Measurements from ENCODE around the gene MIA. TPM values are rescaled to one million over a fixed set of nuclear protein-coding genes. Genes with fewer than 3 reads are reported as not detected.
A peak's percentile ranks its signal among the peaks of the same experiment; 100 is the strongest.
"Not testable (repeated sequence)": the region's sequence is repeated elsewhere in the genome, so short reads cannot be mapped to it uniquely, and the experiment has no call there.

MIA gene
- not detected for total RNA-seq

DNA sequence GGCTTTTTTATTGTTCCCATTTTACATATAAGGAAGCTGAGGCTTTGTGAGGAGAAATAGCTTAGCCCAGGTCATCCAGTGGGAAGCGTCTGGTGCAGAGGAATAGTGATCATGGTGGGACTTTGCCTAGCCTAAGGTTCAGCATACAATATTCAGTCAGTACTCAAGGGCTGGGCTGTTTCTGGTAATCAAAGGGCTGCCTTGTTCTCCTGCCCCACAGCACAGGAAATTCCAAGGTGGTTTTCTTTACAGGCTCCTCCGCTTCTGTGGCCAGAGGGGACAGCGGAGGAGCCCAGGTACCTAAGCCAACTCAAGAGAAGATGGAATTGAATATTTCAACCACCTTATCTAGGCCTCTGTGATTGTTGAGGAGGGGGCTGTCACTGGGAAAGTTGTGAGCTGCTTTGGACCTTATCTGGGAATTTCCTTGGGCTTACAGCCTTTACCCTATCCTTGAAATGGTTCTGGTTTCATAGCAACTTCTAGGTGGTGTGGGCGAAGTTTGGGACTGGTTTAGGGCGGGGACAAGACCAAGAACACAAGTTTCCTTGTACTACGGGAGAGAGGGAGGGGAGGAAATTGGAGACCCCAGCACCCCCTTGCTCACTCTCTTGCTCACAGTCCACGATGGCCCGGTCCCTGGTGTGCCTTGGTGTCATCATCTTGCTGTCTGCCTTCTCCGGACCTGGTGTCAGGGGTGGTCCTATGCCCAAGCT, at the start of gene MIA:
TSS of gene MIA (plus strand) at position 606 of the 716 bp plus-strand sequence. CDS start at position 628, 22 bp downstream.
- Mint-ChIP-seq H3K27ac (peak within 1 kb of the TSS; percentile 57), H3K27me3 (ENCODE audit: low read depth) (no peaks in the 10 kb centered on the region), H3K36me3 (ENCODE audit: low read depth) (peaks cover 27% of the 10 kb centered on the region), H3K9me3 (ENCODE audit: insufficient read depth) (no peaks in the 10 kb centered on the region), H3K4me3 (no peak within 1 kb of the TSS), H3K4me1 (ENCODE audit: low read depth) (peaks cover 47% of the 10 kb centered on the region)
- no peak for DNase-seq
- ChIA-PET POLR2A (interaction anchor here (1.0 kb wide), 1 partner anchor 17 kb away, joined by 3 read pairs; no protein-coding TSS in a partner anchor), CTCF (interaction anchor here (1.1 to 4.2 kb wide), 3 partner anchors 23 to 112 kb away, joined by 3 to 49 read pairs (median 3); partner anchors contain the start of gene EGLN2)
- no peak for ATAC-seq

DNA sequence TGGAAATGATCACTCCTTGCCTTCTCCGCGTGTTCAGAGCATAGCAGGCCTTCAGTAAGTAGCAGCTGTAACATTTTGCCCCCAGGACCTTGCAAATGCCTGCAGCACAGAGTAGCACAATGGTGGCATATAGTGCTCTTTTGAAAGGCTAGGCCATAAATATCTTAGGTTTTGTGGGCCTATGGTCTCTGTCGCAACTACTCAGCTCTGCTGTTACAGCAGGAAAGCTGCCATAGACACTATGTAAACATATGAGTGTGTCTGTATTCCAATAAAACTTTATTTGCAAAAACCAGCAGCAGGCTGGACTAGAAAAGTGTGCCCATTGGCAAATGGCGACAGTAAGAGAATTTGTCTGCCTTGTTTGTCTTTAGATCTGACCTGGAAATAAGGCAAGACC, 49.0 kb upstream of the MIA start:
- Mint-ChIP-seq H3K4me3 (no peak overlapping the region), H3K9me3 (ENCODE audit: insufficient read depth) (no peaks in the 10 kb centered on the region), H3K36me3 (ENCODE audit: low read depth) (peaks cover 29% of the 10 kb centered on the region), H3K27me3 (ENCODE audit: low read depth) (no peaks in the 10 kb centered on the region), H3K4me1 (ENCODE audit: low read depth) (no peaks in the 10 kb centered on the region), H3K27ac (no peak overlapping the region)
- CTCF ChIA-PET: no interaction called here
- no peak for ATAC-seq
- DNase-seq: no peak
- POLR2A ChIA-PET: interaction anchor here (1.0 kb wide), 1 partner anchor 9 kb away, joined by 3 read pairs; the partner anchor contains the start of genes COQ8B and ITPKC

DNA sequence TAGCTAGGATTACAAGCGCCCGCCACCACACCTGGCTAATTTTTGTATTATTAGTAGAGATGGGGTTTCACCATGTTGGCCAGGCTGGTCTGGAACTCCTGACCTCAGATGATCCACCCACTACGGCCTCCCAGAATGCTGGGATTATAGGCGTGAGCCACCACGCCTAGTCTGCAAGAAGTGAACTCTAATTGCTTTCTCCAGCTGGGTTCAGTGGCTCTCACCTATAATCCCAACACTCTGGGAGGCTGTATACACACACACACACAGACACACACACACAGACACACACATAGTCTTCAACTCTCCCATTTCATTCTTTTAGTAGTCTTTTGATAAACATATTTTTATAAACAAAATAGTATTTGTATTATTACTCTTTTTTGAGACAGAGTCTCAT, 45.3 kb upstream of the MIA start:
- H3K4me1 Mint-ChIP-seq (ENCODE audit: low read depth); H3K27ac Mint-ChIP-seq; H3K9me3 Mint-ChIP-seq (ENCODE audit: insufficient read depth); H3K4me3 Mint-ChIP-seq; DNase-seq; ATAC-seq; H3K27me3 Mint-ChIP-seq (ENCODE audit: low read depth): not testable (repeated sequence)
- ChIA-PET POLR2A (interaction anchor here (0.7 to 1.2 kb wide), 3 partner anchors 11 to 14 kb away, joined by 3 read pairs; partner anchors contain the start of genes COQ8B and ITPKC), CTCF (interaction anchor here (1.6 kb wide), 1 partner anchor 95 kb away, joined by 4 read pairs; no protein-coding TSS in a partner anchor)
- peaks cover 27% of the 10 kb centered on the region for H3K36me3 Mint-ChIP-seq (ENCODE audit: low read depth)

DNA sequence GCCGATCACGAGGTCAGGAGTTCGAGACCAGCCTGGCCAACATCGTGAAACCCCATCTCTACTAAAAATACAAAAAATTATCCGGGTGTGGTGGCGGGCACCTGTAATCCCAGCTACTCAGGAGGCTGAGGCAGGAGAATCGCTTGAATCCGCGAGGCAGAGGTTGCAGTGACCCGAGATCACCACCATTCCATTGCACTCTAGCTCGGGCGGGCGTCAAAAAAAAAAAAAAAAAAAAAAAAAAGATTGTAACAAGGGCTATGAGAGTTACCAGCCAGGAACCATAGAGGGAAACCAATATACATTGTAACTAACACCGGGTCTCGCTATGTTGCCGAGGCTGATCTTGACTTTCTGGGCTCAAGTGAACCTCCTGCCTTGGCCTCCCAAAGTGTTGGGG, 43.0 kb upstream of the MIA start:
- H3K4me3 Mint-ChIP-seq; CTCF ChIA-PET; DNase-seq; H3K9me3 Mint-ChIP-seq (ENCODE audit: insufficient read depth); ATAC-seq; H3K27ac Mint-ChIP-seq; POLR2A ChIA-PET; H3K4me1 Mint-ChIP-seq (ENCODE audit: low read depth); H3K27me3 Mint-ChIP-seq (ENCODE audit: low read depth): not testable (repeated sequence)
- peaks cover 20% of the 10 kb centered on the region for H3K36me3 Mint-ChIP-seq (ENCODE audit: low read depth)

DNA sequence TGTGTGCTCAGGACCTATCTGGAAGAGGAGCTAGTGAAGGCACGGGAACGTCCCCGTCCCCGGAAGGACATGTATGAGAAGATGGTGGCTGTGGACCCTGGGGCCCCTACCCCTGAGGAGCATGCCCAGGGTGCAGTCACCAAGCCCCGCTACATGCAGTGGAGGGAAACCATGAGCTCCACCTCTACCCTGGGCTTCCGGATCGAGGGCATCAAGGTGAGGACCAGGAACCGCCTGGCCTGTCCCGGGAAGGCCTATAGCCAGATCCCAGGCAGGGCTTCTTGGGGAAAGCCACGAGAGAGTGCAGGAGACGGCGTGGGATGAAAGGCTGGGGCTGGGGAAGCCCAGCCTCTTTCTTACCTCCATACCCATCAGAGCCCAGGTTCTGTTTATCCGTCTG, 42.2 kb upstream of the MIA start:
- Mint-ChIP-seq H3K4me1 (ENCODE audit: low read depth) (no peaks in the 10 kb centered on the region), H3K27me3 (ENCODE audit: low read depth) (no peaks in the 10 kb centered on the region), H3K4me3 (no peak overlapping the region), H3K9me3 (ENCODE audit: insufficient read depth) (no peaks in the 10 kb centered on the region), H3K36me3 (ENCODE audit: low read depth) (peaks cover 21% of the 10 kb centered on the region), H3K27ac (no peak overlapping the region)
- CTCF ChIA-PET: interaction anchor here (1.0 to 1.8 kb wide), 3 partner anchors 9 to 65 kb away, joined by 3 to 9 read pairs (median 3); partner anchors contain the start of gene EGLN2
- no peak for DNase-seq
- no peak for ATAC-seq
- POLR2A ChIA-PET: interaction anchor here (1.3 kb wide), 1 partner anchor 17 kb away, joined by 3 read pairs; the partner anchor contains the start of genes COQ8B and ITPKC

DNA sequence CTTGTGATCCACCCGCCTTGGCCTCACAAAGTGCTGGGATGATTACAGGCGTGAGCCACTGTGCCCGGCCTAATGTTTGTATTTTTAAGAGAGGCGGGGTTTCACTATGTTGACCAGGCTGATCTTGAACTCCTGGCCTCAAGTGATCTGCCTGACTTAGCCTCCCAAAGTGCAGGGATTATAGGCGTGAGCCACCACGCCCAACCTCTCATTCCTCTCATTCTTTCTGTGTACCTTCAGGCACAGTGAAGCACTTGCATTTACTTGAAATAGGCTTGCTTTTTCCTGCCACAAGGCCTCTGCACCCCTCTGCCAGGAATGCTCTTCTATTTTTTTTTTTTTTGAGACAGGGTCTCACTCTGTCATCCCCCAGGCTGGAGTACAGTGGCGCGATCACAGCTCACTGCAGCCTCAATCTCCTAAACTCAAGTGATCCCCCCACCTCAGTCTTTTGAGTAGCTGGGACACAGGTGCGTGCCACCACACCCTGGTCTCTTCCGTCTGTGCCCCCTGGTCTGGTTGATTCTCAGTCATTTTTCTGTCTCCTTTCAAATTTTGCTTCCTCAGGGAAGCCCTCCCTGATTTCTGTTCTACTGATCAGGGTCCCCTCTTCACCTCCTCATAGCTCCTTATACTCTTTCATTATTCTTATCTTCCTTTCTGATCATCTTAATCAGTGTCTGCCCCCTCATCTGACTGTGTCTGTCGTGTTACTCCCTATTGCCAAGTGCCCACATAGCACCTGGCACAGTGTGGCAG, 40.1 kb upstream of the MIA start:
- DNase-seq: no peak
- CTCF ChIA-PET: no interaction called here
- peaks cover 24% of the 10 kb centered on the region for H3K36me3 Mint-ChIP-seq (ENCODE audit: low read depth)
- H3K9me3 Mint-ChIP-seq (ENCODE audit: insufficient read depth): no peaks in the 10 kb centered on the region
- POLR2A ChIA-PET: no interaction called here
- H3K27ac Mint-ChIP-seq: peak overlapping the region; percentile 17
- no peak overlapping the region for H3K4me3 Mint-ChIP-seq
- H3K27me3 Mint-ChIP-seq (ENCODE audit: low read depth): no peaks in the 10 kb centered on the region
- ATAC-seq: no peak
- H3K4me1 Mint-ChIP-seq (ENCODE audit: low read depth): no peaks in the 10 kb centered on the region

DNA sequence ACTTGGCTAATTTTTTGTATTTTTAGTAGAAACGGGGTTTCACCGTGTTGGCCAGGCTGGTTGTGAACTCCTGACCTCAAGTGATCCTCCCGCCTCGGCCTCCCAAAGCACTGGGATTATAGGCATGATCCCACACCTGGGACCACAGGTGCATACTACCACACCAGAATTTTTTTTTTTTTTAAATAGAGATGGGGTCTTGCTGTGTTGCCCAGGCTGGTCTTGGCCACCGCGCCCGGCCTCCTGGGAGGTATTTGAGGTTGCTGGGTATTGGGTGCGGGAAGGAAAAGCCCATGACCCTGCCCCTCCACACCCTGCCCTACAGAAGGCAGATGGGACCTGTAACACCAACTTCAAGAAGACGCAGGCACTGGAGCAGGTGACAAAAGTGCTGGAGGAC, 38.7 kb upstream of the MIA start:
- Mint-ChIP-seq H3K4me3 (no peak overlapping the region), H3K4me1 (ENCODE audit: low read depth) (no peaks in the 10 kb centered on the region), H3K27ac (no peak overlapping the region), H3K36me3 (ENCODE audit: low read depth) (peaks cover 19% of the 10 kb centered on the region), H3K27me3 (ENCODE audit: low read depth) (no peaks in the 10 kb centered on the region), H3K9me3 (ENCODE audit: insufficient read depth) (no peaks in the 10 kb centered on the region)
- ChIA-PET CTCF (no interaction called here), POLR2A (no interaction called here)
- ATAC-seq (no peak), DNase-seq (no peak)

DNA sequence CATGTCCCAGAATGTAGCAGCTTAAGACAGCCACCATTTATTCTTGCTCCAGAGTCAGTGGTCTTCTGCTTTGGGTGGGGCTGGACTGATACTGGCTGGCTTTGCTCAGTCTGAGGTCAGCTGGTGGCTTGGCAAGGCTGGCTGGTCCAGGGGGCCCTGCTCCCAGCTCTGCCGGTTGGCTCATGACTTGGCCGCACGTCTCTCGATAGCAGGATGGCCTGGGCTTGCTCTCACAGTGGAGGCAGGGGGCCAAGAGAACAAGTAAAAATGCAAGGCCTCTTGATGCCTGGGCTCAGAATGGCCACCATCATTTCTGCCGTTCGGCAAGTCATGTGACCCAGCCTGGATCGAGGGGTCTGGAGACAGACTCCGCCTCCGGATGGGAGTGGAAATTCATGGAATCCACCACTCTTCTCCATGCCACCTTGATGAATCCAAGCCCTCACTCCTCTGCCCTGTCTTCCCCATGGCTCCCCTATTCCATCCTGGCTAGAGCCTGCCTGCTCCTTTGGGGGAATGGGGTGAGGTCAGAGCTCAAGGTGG, 38.1 kb upstream of the MIA start:
- POLR2A ChIA-PET: no interaction called here
- Mint-ChIP-seq H3K36me3 (ENCODE audit: low read depth) (peaks cover 19% of the 10 kb centered on the region), H3K4me3 (no peak overlapping the region), H3K9me3 (ENCODE audit: insufficient read depth) (no peaks in the 10 kb centered on the region), H3K4me1 (ENCODE audit: low read depth) (no peaks in the 10 kb centered on the region), H3K27me3 (ENCODE audit: low read depth) (no peaks in the 10 kb centered on the region), H3K27ac (no peak overlapping the region)
- ATAC-seq (no peak), DNase-seq (no peak)
- CTCF ChIA-PET: no interaction called here

DNA sequence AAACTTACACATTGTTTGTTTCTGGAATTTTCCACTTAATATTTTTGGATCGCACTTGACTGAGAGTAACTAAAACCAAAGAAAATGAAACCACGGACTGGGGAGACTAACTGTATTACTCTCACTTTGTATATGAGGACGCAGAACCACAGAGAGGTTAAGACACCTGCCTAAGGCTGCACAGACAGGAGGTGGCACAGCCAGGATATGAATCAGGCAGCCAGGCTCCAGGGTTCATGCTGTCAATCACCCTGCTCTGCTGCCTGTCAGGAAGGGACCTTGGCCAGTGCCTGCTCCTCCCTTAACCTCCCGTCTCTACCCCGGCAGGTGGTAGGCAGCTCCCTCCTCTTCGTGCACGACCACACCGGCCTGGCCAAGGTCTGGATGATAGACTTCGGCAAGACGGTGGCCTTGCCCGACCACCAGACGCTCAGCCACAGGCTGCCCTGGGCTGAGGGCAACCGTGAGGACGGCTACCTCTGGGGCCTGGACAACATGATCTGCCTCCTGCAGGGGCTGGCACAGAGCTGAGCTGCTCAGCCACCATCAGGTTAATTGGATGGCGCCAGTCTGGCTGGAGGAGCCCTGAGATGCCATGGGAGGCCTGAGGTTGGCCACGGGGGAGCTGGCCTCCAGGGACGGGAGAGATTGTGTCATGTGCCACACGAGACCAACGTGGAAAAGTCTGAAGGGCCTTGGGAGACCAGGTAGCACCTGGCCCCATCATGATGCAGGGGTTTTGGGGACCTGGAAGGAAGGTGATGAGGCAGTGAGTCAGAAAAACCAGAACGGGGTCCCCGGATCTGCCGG, 36.1 kb upstream of the MIA start:
- POLR2A ChIA-PET: no interaction called here
- H3K27me3 Mint-ChIP-seq (ENCODE audit: low read depth): no peaks in the 10 kb centered on the region
- CTCF ChIA-PET: no interaction called here
- DNase-seq (no peak), ATAC-seq (no peak)
- no peaks in the 10 kb centered on the region for H3K9me3 Mint-ChIP-seq (ENCODE audit: insufficient read depth)
- no peak overlapping the region for H3K27ac Mint-ChIP-seq
- H3K4me3 Mint-ChIP-seq: no peak overlapping the region
- no peaks in the 10 kb centered on the region for H3K4me1 Mint-ChIP-seq (ENCODE audit: low read depth)
- H3K36me3 Mint-ChIP-seq (ENCODE audit: low read depth): peaks cover 11% of the 10 kb centered on the region

DNA sequence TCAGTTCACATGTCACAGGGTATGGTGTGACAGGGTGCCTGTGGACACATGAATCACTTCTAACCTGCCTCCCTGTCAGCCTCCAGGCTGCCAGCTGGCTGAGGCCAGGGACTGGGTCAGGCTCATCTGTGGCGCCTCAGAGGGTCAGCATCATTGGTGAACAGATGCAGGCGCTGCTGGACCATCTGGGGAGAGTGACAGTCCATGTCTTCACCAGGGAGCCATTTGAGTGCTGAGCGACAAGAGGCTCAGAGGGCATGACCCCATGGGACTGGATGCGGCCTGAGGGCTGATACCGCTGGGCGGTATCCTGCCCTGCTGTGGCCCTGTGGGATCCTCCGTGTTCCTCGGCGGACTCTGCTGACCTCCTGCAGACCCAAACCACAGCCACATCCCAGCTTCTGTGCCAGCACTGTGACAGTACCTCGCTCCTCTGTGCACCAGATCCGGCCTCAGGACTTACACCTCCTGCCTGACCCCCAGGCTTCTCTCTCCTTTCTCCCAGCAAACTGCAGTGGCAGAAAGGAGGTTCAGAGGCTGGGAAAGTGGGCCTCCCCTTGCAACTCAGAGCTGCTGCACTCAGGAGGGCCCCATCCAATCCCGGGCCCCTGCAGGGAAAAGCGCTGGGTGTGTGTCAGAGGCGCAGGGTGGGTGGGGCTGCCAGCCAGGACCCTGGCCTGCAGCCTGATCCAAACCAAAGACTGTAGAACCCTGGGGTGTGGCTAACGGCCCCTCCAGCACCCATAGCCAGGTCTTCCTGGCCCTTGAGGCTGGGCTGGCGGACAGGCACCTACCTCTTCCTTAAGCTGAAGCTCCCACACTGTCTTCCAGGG, 35.2 kb upstream of the MIA start:
- H3K9me3 Mint-ChIP-seq (ENCODE audit: insufficient read depth): no peaks in the 10 kb centered on the region
- ChIA-PET CTCF (interaction anchor here (1.6 kb wide), 1 partner anchor 10 kb away, joined by 3 read pairs; the partner anchor contains the start of gene ACTMAP), POLR2A (no interaction called here)
- DNase-seq (no peak), ATAC-seq (no peak)
- peaks cover 11% of the 10 kb centered on the region for H3K36me3 Mint-ChIP-seq (ENCODE audit: low read depth)
- H3K4me1 Mint-ChIP-seq (ENCODE audit: low read depth): no peaks in the 10 kb centered on the region
- H3K27me3 Mint-ChIP-seq (ENCODE audit: low read depth): no peaks in the 10 kb centered on the region
- H3K27ac Mint-ChIP-seq: no peak overlapping the region
- H3K4me3 Mint-ChIP-seq: no peak overlapping the region

DNA sequence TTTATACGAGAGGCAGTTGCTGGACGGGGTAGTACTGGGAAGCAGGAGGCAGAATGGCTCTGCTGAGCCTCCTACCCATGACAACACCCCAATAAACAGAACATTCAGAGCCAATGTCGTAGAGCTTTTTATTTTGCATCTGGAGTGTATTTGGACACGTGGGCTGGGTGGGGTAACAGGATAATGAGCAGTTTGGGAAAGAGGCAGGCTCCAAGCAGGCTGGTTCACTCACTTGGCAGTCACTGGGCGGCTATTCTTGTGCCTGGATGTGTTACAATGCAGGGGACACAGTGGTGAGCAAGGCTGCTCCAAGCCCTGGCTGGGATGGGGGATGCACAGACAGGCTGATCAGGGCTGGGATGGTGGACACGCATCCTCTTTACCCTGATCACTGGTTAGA, 34.6 kb upstream of the MIA start:
- H3K27me3 Mint-ChIP-seq (ENCODE audit: low read depth): no peaks in the 10 kb centered on the region
- no peak overlapping the region for H3K27ac Mint-ChIP-seq
- POLR2A ChIA-PET: no interaction called here

More for the DNA sequence above, 34.6 kb upstream of the MIA start:
- Mint-ChIP-seq H3K4me1 (ENCODE audit: low read depth) (no peaks in the 10 kb centered on the region), H3K36me3 (ENCODE audit: low read depth) (peaks cover 11% of the 10 kb centered on the region), H3K4me3 (no peak overlapping the region), H3K9me3 (ENCODE audit: insufficient read depth) (no peaks in the 10 kb centered on the region)
- CTCF ChIA-PET: interaction anchor here (1.6 kb wide), 1 partner anchor 10 kb away, joined by 3 read pairs; the partner anchor contains the start of gene ACTMAP
- DNase-seq (no peak), ATAC-seq (no peak)

Data from activated CD8-positive, alpha-beta T cell treated with anti-CD3 and anti-CD28 coated beads, Interleukin-2, amount 10 ng/mL, durations not matched to agents 7 days and 5 days (primary cell).